Measurements from ENCODE around the gene ANKIB1. TPM values are rescaled to one million over a fixed set of nuclear protein-coding genes. Genes with fewer than 3 reads are reported as not detected.
"Not testable (repeated sequence)": the region's sequence is repeated elsewhere in the genome, so short reads cannot be mapped to it uniquely, and the experiment has no call there.

ANKIB1 gene
- total and polyA plus RNA-seq, 7 donors = 4.9 to 31.9 (median 23.3) TPM

GRCh38 chr7:92402920-92403759 is 157.4 kb downstream of the ANKIB1 start:
- intact Hi-C loops (cut with DNase I) = no loop called here
- H3K27ac ChIP-seq = no peak overlapping the region
- WGBS, 3 donors = 43 to 56% (median 44%) methylated on average over 4 of the region's 4 CpGs
- TF ChIP-seq, protein P1, sequence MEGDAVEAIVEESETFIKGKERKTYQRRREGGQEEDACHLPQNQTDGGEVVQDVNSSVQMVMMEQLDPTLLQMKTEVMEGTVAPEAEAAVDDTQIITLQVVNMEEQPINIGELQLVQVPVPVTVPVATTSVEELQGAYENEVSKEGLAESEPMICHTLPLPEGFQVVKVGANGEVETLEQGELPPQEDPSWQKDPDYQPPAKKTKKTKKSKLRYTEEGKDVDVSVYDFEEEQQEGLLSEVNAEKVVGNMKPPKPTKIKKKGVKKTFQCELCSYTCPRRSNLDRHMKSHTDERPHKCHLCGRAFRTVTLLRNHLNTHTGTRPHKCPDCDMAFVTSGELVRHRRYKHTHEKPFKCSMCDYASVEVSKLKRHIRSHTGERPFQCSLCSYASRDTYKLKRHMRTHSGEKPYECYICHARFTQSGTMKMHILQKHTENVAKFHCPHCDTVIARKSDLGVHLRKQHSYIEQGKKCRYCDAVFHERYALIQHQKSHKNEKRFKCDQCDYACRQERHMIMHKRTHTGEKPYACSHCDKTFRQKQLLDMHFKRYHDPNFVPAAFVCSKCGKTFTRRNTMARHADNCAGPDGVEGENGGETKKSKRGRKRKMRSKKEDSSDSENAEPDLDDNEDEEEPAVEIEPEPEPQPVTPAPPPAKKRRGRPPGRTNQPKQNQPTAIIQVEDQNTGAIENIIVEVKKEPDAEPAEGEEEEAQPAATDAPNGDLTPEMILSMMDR (IDR thresholded peaks at IDR 0.05) = no peak
- ATAC-seq (peak; percentile 63 to 79 (median 76)), DNase-seq (no peak)
- H3K36me3 ChIP-seq (ENCODE audit: insufficient read depth in 1 of 2, low read depth in 1 of 2) = peaks cover 0 to 27% of the 10 kb centered on the region in 2 donors
- no peaks in the 10 kb centered on the region for H3K27me3 ChIP-seq (ENCODE audit: insufficient read depth in 3 of 3, low read length in 2 of 3)
- H3K9me3 ChIP-seq = no peaks in the 10 kb centered on the region
- no peaks in the 10 kb centered on the region for H3K4me1 ChIP-seq
- no peak overlapping the region for H3K4me3 ChIP-seq

- intact Hi-C loops (cut with DNase I) = no loop called here
- 89 to 93% (median 92%) methylated on average over 6 of the region's 6 CpGs for WGBS, 3 donors
- TF ChIP-seq, protein P1 (IDR thresholded peaks at IDR 0.05) = no peak
- H3K4me3 ChIP-seq = no peak overlapping the region
- no peaks in the 10 kb centered on the region for H3K27me3 ChIP-seq (ENCODE audit: insufficient read depth in 3 of 3, low read length in 2 of 3)
- H3K27ac ChIP-seq = no peak overlapping the region
- no peak for ATAC-seq
- DNase-seq = no peak
- H3K4me1 ChIP-seq = no peaks in the 10 kb centered on the region
- H3K36me3 ChIP-seq (ENCODE audit: insufficient read depth in 1 of 2, low read depth in 1 of 2) = peaks cover 0 to 21% of the 10 kb centered on the region in 2 donors
- no peaks in the 10 kb centered on the region for H3K9me3 ChIP-seq
Observed at GRCh38 chr7:92403760-92404074, 157.9 kb downstream of the ANKIB1 start.

GRCh38 chr7:92404170-92404614 is 158.4 kb downstream of the ANKIB1 start:
- H3K4me3 ChIP-seq = no peak overlapping the region
- no peak overlapping the region for H3K27ac ChIP-seq
- no peaks in the 10 kb centered on the region for H3K27me3 ChIP-seq (ENCODE audit: insufficient read depth in 3 of 3, low read length in 2 of 3)
- DNase-seq (no peak), ATAC-seq (no peak)
- intact Hi-C loops (cut with DNase I) = no loop called here
- TF ChIP-seq, protein P1 (IDR thresholded peaks at IDR 0.05) = no peak
- WGBS, 3 donors = 81 to 85% (median 83%) methylated on average over 6 of the region's 6 CpGs
- no peaks in the 10 kb centered on the region for H3K4me1 ChIP-seq
- H3K9me3 ChIP-seq = no peaks in the 10 kb centered on the region
- peaks cover 0 to 16% of the 10 kb centered on the region in 2 donors for H3K36me3 ChIP-seq (ENCODE audit: insufficient read depth in 1 of 2, low read depth in 1 of 2)

GRCh38 chr7:92409357-92409756 is 163.6 kb downstream of the ANKIB1 start:
- H3K27me3 ChIP-seq (ENCODE audit: insufficient read depth in 3 of 3, low read length in 2 of 3) = peaks cover 0 to 10% (median 0%) of the 10 kb centered on the region in 3 donors
- H3K27ac ChIP-seq = no peak overlapping the region
- 82 to 100% (median 91%) methylated on average over 1 of the region's 1 CpG for WGBS, 3 donors
- TF ChIP-seq, protein P1 (IDR thresholded peaks at IDR 0.05) = no peak
- intact Hi-C loops (cut with DNase I) = no loop called here
- no peaks in the 10 kb centered on the region for H3K4me1 ChIP-seq
- no peaks in the 10 kb centered on the region for H3K36me3 ChIP-seq (ENCODE audit: insufficient read depth in 1 of 2, low read depth in 1 of 2)
- DNase-seq (no peak), ATAC-seq (no peak)
- no peak overlapping the region for H3K4me3 ChIP-seq
- H3K9me3 ChIP-seq = no peaks in the 10 kb centered on the region

DNA sequence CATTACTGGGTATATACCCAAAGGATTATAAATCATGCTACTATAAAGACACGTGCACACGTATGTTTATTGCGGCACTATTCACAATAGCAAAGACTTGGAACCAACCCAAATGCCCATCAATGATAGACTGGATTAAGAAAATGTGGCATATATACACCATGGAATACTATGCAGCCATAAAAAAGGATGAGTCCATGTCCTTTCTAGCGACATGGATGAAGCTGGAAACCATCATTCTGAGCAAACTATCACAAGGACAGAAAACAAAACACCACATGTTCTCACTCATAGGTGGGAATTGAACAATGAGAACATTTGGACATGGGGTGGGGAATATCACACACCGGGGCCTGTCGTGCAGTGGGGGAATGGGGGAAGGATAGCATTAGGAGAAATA is 164.4 kb downstream of the ANKIB1 start:
- DNase-seq; H3K27ac ChIP-seq; ATAC-seq; H3K36me3 ChIP-seq (ENCODE audit: insufficient read depth in 1 of 2, low read depth in 1 of 2); H3K4me3 ChIP-seq; H3K4me1 ChIP-seq; H3K9me3 ChIP-seq; intact Hi-C loops (cut with DNase I); H3K27me3 ChIP-seq (ENCODE audit: insufficient read depth in 3 of 3, low read length in 2 of 3): not testable (repeated sequence)
- 90 to 94% (median 91%) methylated on average over 3 to 5 of the region's 6 CpGs for WGBS, 3 donors
